Smooth muscle cell (in vitro differentiated cells): ENCODE results near the gene LENG1. TPM values are rescaled to one million over a fixed set of nuclear protein-coding genes. Genes with fewer than 3 reads are reported as not detected.

Experiments
- DNase-seq: peaks from one replicate; lab custom pipeline; 2025; ENCODE audit not compliant: unreplicated experiment; lab: John Stamatoyannopoulos, UW
- H2AFZ ChIP-seq: fragments of 200-600 bp; sonication (generic); 2 replicates; pipeline ENCODE4 v1.6.0; 2016; ENCODE audit warnings: antibody characterized with exemption, low read depth, mild to moderate bottlenecking
- H3F3A ChIP-seq: fragments of 200-600 bp; sonication (generic); 2 replicates; pipeline ENCODE4 v1.6.0; 2017; ENCODE audit warnings: antibody characterized with exemption, low read depth
- H3K27ac ChIP-seq: fragments of 200-600 bp; sonication (generic); 2 replicates; pipeline ENCODE4 v1.5.1; 2016; ENCODE audit warnings: low read depth, mild to moderate bottlenecking
- H3K27me3 ChIP-seq: fragments of 200-600 bp; sonication (generic); 2 replicates; pipeline ENCODE4 v1.6.1; 2016; ENCODE audit warnings: low read depth, mild to moderate bottlenecking
- H3K36me3 ChIP-seq: fragments of 200-600 bp; sonication (generic); 2 replicates; pipeline ENCODE4 v1.5.1; 2016; ENCODE audit warnings: low read depth
- H3K4me1 ChIP-seq: fragments of 200-600 bp; sonication (generic); 2 replicates; pipeline ENCODE4 v1.5.1; 2016; ENCODE audit warnings: low read depth
- H3K4me2 ChIP-seq: fragments of 200-600 bp; sonication (generic); 2 replicates; pipeline ENCODE4 v1.6.0; 2016; ENCODE audit warnings: mild to moderate bottlenecking
- H3K4me3 ChIP-seq: fragments of 200-600 bp; sonication (generic); 2 replicates; pipeline ENCODE4 v1.5.1; 2016; ENCODE audit warnings: mild to moderate bottlenecking
- H3K79me2 ChIP-seq: fragments of 200-600 bp; sonication (generic); 2 replicates; pipeline ENCODE4 v1.6.0; 2016; ENCODE audit warnings: low read depth, mild to moderate bottlenecking
- H3K9ac ChIP-seq: fragments of 200-600 bp; sonication (generic); 2 replicates; pipeline ENCODE4 v1.6.0; 2016; ENCODE audit warnings: low read depth
- H3K9me3 ChIP-seq: fragments of 200-600 bp; sonication (generic); replicated peaks from 2 replicates; pipeline ENCODE4 v1.5.1; 2016; ENCODE audit warnings: low read depth
- H4K20me1 ChIP-seq: fragments of 200-600 bp; sonication (generic); 2 replicates; pipeline ENCODE4 v1.6.0; 2016; ENCODE audit warnings: low read depth
- CTCF ChIP-seq: fragments of 200-600 bp; sonication (generic); IDR thresholded peaks from 2 replicates; pipeline ENCODE4 v1.5.1; 2017; ENCODE audit warnings: borderline replicate concordance, mild to moderate bottlenecking, antibody characterized with exemption; ENCODE audit not compliant: insufficient read depth, poor library complexity, severe bottlenecking
- WGBS: methylation state at CpG from one replicate; pipeline ENCODE4 v1.1.7; 2016; ENCODE audit warnings: low lambda C conversion rate; 5-methylcytosine and 5-hydroxymethylcytosine counted together
- polyA plus RNA-seq: library from polyadenylated mRNA; unstranded; fragments of >200 nt; fragmentation: Nextera tagmentation; extraction: Ambion mirVana; gene quantifications from 2 replicates; pipeline ENCODE4 v1.2.1, GENCODE V29; 2016
- total RNA-seq: library from RNA; depleted of rRNA; stranded (reverse); fragments of >200 nt; gene quantifications from 2 replicates; pipeline ENCODE4 v1.2.3, GENCODE V29; 2014

Gene LENG1
- total and polyA plus RNA-seq, 2 experiments from 2014 or later: 10.9 to 14.1 TPM

- Histone ChIP-seq H3K4me3 (no peak overlapping the region), H3K4me1 (no peaks in the 10 kb centered on the region), H4K20me1 (no peaks in the 10 kb centered on the region), H2AFZ (no peak overlapping the region), H3K9me3 (no peaks in the 10 kb centered on the region), H3K36me3 (no peaks in the 10 kb centered on the region), H3F3A (no peaks in the 10 kb centered on the region), H3K9ac (no peak overlapping the region), H3K79me2 (peaks cover 19% of the 10 kb centered on the region), H3K27ac (no peak overlapping the region), H3K4me2 (no peak overlapping the region), H3K27me3 (no peaks in the 10 kb centered on the region)
- DNase-seq: no peak
- WGBS: 96% methylated on average over 10 of the region's 10 CpGs
- TF ChIP-seq CTCF: no peak
These were observed 53.7 kb downstream of the LENG1 start for GRCh38 chr19:54105796-54106195.

Other genes starting within 250 kb of the LENG1 start
- gene CACNG8, start 196.8 kb downstream of the LENG1 start, total RNA-seq: 0.04 and 0.31 TPM in 2 replicates
- gene CACNG8, start 196.8 kb downstream of the LENG1 start, polyA plus RNA-seq: 0.03 and 0.19 TPM in 2 replicates
- gene CACNG6, start 168.1 kb downstream of the LENG1 start, total RNA-seq: 0.13 TPM in 1 of 2 replicates, not detected in the other
- not detected in 2 replicates for gene CACNG6, start 168.1 kb downstream of the LENG1 start, polyA plus RNA-seq
- gene VSTM1, start 95.8 kb downstream of the LENG1 start, total RNA-seq: not detected in 2 replicates
- not detected in 2 replicates for gene VSTM1, start 95.8 kb downstream of the LENG1 start, polyA plus RNA-seq
- gene TARM1, start 78.4 kb downstream of the LENG1 start, total RNA-seq: not detected in 2 replicates
- not detected in 2 replicates for gene TARM1, start 78.4 kb downstream of the LENG1 start, polyA plus RNA-seq
- 1.1 TPM in 1 of 2 replicates, not detected in the other for gene OSCAR, start 58.9 kb downstream of the LENG1 start, total RNA-seq
- gene OSCAR, start 58.9 kb downstream of the LENG1 start, polyA plus RNA-seq: 0.90 and 1.7 TPM in 2 replicates
- 9.5 and 29.8 TPM in 2 replicates for gene NDUFA3, start 56.9 kb downstream of the LENG1 start, total RNA-seq
- 249 and 264 TPM in 2 replicates for gene NDUFA3, start 56.9 kb downstream of the LENG1 start, polyA plus RNA-seq
- 14.2 and 17.1 TPM in 2 replicates for gene TFPT, start 44.1 kb downstream of the LENG1 start, total RNA-seq
- 56.0 and 58.1 TPM in 2 replicates for gene TFPT, start 44.1 kb downstream of the LENG1 start, polyA plus RNA-seq
- 40.9 and 42.8 TPM in 2 replicates for gene PRPF31, start 44.0 kb downstream of the LENG1 start, total RNA-seq
- 77.1 and 81.2 TPM in 2 replicates for gene PRPF31, start 44.0 kb downstream of the LENG1 start, polyA plus RNA-seq
- gene CNOT3, start 22.0 kb downstream of the LENG1 start, total RNA-seq: 12.4 and 14.1 TPM in 2 replicates
- gene CNOT3, start 22.0 kb downstream of the LENG1 start, polyA plus RNA-seq: 31.4 and 37.6 TPM in 2 replicates
- 5.9 and 7.3 TPM in 2 replicates for gene TMC4, start 13.4 kb upstream of the LENG1 start, total RNA-seq
- 6.7 and 28.0 TPM in 2 replicates for gene TMC4, start 13.4 kb upstream of the LENG1 start, polyA plus RNA-seq
- 76.8 and 110 TPM in 2 replicates for gene MBOAT7, start 29.9 kb upstream of the LENG1 start, total RNA-seq
- gene MBOAT7, start 29.9 kb upstream of the LENG1 start, polyA plus RNA-seq: 106 and 195 TPM in 2 replicates
- 45.8 and 53.7 TPM in 2 replicates for gene TSEN34, start 31.6 kb upstream of the LENG1 start, total RNA-seq
- 79.5 and 91.7 TPM in 2 replicates for gene TSEN34, start 31.6 kb upstream of the LENG1 start, polyA plus RNA-seq
- 1,047 and 1,149 TPM in 2 replicates for gene RPS9, start 41.1 kb upstream of the LENG1 start, total RNA-seq
- 347 and 352 TPM in 2 replicates for gene RPS9, start 41.1 kb upstream of the LENG1 start, polyA plus RNA-seq
- gene LILRB3, start 63.3 kb upstream of the LENG1 start, total RNA-seq: not detected in 2 replicates
- 0.06 and 0.70 TPM in 2 replicates for gene LILRB3, start 63.3 kb upstream of the LENG1 start, polyA plus RNA-seq
- not detected in 2 replicates for gene LILRA6, start 83.1 kb upstream of the LENG1 start, total RNA-seq
- not detected in 2 replicates for gene LILRA6, start 83.1 kb upstream of the LENG1 start, polyA plus RNA-seq
- not detected in 2 replicates for gene LILRB5, start 97.6 kb upstream of the LENG1 start, total RNA-seq
- gene LILRB5, start 97.6 kb upstream of the LENG1 start, polyA plus RNA-seq: not detected in 2 replicates
- not detected in 2 replicates for gene LILRB2, start 121.4 kb upstream of the LENG1 start, total RNA-seq
- gene LILRB2, start 121.4 kb upstream of the LENG1 start, polyA plus RNA-seq: not detected in 2 replicates
- gene LILRA5, start 153.4 kb upstream of the LENG1 start, total RNA-seq: not detected in 2 replicates
- gene LILRA5, start 153.4 kb upstream of the LENG1 start, polyA plus RNA-seq: not detected in 2 replicates
- gene LILRA4, start 179.4 kb upstream of the LENG1 start, total RNA-seq: not detected in 2 replicates
- gene LILRA4, start 179.4 kb upstream of the LENG1 start, polyA plus RNA-seq: not detected in 2 replicates
- gene LAIR1, start 205.2 kb upstream of the LENG1 start, total RNA-seq: not detected in 2 replicates
- gene LAIR1, start 205.2 kb upstream of the LENG1 start, polyA plus RNA-seq: not detected in 2 replicates